ENCODE measurements around the gene SLC39A11.
"Not testable (repeated sequence)": the region's sequence is repeated elsewhere in the genome, so short reads cannot be mapped to it uniquely, and the experiment has no call there.

SLC39A11 gene

DNA sequence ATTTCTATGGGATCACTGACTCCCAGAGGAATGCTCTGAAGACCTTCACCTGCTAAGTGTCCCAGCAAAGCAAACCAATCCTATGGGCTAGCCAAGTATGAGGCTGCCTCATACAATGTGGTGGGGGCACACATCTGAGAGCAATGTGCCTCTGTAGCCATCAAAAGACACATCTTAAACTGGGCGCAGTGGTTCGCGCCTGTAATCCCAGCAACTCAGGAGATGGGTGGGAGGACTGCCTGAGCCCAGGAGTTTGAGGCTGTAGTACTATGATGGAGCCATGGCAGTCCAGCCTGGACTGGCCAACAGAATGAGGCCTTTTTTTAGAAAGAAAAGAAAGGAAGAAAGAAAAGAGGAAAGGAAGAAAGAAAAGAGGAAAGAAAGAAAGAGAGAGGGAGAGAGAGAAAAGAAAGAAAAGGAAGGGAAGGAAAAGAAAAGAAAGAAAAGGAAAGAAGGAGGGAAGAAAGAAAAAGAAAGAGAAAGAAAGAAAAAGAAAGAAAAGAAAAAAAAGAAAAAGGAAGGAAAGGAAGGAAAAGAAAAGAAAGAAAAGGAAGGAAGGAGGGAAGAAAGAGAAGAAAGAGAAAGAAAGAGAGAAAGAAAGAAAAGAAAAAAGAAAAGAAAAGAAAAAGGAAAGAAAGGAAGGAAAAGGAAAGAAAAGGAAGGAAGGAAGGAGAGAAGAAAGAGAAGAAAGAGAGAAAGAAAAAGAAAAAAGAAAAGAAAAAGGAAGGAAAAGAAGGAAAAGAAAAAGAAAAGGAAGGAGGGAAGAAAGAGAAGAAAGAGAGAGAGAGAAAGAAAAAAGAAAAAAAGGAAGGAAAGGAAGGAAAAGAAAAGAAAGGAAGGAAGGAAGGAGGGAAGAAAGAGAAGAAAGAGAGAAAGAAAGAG is 430.3 kb downstream of the SLC39A11 start:
- DNase-seq: no peak

DNA sequence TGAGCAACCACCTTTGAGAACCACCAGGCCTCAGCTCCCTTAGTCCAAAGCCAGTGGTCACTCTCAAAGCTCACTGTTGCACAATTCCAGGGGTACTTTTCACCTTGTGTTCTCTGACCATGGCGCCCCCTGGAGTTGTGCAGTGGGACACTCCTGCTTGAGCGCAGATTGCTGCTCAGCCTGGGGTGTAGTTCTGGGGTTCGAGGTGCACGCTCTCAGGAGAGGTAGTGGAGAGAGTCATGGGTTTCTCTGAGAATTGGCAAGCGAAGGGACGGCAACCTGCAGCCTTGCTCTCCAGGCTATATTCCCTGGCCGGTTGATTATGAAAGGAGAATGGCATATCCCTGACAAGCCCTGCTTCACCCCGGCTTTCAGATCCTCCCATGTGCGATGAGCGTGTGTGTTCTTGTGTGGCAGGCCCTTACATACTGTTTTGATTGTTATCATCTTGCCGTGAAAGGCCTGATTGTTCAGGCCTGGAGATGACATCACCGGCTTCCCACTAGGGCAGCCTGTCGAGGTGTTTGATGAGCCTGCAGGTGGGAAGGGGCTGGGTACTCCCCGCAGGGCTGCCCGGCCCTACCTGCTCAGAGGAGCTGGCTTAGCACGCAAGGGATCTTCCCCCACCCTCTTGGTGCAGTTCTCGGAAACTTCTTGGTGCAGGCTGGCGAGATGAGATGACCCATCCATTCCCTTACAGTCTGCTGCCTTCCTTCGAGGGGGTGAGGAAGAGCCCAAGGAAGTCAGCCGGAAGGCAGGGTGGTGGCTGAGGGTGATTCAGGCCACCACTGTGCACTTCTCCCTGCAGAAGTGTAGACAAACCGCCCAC is 431.2 kb downstream of the SLC39A11 start:
- DNase-seq: peak; percentile 24

DNA sequence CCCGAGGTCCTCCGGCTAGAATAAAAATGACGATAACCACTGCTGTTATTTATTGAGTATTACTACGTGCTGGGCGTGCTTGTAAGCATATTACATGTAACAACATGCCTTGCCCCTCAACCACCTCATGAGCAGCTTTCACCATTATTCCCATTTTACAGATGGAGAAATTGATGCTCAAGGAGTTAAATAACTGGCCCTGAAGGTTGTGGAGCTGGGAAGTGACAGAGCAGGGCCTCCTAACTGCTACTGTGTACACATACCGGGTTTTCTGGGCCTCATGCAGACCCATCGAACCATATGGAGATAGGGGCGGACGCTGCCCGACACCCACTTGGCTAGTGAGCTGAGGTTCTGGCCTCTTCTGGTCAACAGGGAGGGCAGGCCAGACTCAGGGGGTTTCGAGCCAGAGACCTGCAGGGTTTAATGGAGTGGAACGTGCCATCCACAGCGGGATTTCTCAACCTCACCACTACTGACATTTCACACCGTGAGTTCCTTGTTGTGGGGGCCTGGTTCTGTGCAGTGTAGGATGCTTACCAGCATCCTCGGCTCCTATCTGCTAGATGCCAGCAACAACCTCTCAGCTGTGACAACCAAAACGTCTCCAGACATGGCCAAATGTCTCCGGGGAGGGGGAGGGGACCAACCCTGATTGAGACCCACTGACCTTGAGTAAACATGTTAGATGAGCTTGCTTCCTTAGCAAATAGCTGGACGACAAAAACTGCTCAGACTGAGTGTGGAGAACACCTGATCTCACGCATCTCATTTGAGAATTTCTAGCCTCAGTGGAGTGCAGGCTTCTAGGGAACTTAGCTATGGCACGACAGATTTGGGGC is 432.0 kb downstream of the SLC39A11 start:
- no peak for DNase-seq

DNA sequence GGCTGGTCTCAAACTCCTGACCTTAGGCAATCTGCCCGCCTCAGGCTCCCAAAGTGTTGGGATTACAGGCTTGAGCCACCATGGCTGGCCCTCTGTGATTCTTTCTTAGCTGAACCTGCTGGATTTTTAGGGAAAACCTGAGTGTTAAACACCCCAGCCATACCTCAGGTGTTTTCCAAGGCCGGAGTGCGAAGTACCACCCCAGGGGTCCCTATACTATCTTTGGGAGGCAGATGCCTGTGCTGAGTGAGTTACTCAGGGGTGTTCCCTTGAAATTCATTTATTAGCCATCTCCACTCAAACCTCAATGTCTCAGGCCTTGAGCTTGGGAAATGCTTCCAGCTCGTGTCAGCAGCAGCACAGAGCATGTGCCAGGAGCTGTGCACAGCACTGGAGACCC is 432.7 kb downstream of the SLC39A11 start:
- DNase-seq: no peak

DNA sequence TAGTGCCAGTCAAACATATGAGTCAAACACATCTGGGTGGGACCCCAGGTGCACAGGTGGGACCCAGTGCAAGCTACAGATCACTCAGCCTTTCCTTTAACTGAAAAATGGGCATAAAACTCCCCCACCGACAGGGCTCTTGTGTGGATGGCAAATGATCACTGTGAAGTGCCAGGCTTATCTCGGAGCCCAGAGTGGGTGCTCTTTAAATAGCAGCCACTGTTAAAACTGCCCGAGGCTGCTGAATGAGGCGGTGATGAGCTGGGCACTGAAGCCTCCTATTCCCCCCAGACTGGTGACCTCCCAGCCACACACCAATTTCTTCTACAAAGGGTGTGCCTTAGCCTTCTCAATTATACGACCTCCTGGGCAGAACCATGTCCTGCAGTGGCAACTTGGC is 433.8 kb downstream of the SLC39A11 start:
- DNase-seq: no peak

DNA sequence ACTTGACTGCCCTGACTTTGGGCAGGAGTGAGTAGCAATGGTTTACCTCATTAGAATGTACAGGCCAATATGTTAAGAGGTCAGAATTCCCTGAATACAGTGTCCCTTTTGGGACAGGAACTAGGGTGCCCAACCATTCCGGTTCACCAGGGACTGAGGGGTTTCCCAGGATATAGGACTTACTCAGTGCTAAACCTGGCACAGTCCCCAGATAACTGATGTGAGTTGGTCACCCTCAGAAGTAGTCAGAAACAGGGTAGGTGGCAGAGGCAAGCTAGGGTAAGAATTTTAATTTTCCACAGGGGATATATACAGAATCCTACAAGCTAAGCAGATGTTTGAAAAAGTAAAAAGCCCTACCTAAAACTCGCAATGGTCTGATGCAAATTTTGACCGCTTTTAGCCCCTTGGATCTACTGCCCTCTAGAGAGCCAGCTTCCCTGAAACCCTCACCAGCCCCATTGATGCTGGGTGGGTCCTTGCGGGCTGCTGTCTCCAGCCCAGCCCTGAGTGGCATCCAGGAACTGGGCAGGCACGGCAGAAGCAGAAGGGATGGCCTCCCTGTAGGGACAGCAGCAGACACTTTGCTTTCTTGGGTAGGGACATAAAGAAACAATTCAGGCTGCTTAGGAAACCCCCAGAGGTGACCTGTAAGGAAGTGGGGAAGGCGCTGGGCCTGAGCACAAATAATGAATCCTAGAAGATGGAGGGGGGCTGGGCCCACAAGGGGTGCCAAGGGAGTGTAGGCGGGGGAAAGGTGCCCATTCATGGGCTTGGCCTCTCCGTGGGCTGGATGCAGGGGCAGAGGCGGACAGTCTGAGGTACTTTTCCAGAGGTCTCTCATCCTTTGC is 434.8 kb downstream of the SLC39A11 start:
- DNase-seq: no peak

DNA sequence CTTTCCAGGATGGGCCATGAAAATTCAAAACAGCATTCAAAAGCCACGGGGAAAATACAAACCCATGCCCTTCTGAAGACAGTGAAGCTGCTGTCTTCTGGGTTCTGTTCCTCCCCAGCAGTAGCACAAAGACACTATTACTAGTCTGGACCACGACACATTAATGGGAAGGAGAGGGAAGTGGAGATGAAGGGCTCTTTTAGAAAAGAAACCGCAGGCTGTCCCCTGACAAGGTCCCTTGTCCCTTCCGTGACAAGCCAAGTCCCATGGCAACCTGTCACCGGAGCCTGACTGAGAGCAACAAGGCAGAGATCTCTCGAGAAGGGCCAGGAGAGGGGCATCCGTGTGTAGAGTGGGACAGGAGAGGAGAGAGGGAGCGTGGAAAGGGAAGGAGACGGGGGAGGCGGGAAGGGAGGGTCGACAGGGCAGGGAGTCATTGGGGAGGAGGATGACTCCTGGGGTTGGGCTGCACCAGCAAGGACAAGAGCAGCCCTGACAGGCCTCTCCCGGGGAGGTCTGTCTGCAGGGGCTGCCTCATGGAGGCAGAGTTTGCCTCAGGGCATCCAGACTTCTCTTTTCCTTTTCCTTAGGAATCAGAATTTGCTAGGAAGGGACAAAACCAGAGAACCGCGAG is 436.2 kb downstream of the SLC39A11 start:
- no peak for DNase-seq

DNA sequence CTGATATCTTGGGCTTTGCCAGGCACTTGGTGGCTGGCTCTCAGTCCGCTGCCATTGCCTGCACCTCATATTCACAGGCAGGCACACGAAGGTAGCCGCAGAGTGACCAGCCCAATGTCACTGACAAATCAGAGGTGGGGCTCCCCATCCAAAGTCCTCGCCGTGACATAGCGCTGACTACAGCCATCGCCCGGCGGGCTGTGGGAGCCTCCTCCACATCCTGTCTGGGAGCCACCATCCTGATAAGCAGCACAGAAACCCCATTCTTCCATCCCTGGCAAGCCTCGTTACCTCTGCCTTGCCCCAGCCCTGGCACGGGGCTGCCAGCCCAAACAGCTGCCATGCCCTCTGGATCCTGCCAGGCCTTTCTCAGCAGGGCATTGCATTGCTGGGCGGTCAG is 437.8 kb downstream of the SLC39A11 start:
- DNase-seq: no peak

DNA sequence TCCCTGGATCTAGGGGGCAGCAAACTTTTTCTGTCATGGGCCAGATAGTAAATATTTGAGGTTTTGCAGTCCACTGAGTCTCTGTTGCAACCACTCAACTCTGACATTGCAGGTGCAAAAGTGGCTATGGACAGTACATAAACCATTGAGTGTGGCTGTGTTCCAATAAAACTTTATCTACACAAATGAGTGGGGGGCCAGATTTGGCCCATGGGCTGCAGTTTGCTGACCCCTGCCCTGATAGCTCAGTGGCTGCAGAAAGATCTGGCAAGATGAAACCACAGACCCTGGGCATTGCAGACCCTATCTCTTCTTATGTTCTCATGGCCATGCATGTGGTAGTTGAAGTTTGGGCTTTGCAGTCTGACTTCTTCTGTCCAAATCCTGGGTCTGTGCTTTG is 440.5 kb downstream of the SLC39A11 start:
- no peak for DNase-seq

DNA sequence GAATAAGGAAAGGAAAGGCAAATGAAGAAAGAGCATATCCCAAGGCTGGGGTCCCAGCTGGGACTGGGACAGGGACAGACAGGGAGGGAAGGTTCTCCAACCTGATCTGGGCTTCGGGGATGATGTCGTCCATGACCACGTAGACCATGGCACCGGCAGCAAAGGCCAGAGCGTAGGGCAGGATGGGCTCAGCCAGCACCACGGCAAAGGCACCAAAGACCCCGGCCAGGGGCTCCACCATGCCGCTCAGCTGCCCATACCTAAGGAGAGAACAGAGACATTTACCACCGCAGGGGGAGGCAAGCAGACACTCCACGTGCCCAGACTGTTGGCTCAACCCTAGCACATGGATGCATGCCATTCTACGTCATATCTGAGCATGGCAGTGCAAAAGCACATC is 443.8 kb downstream of the SLC39A11 start:
- DNase-seq: no peak

DNA sequence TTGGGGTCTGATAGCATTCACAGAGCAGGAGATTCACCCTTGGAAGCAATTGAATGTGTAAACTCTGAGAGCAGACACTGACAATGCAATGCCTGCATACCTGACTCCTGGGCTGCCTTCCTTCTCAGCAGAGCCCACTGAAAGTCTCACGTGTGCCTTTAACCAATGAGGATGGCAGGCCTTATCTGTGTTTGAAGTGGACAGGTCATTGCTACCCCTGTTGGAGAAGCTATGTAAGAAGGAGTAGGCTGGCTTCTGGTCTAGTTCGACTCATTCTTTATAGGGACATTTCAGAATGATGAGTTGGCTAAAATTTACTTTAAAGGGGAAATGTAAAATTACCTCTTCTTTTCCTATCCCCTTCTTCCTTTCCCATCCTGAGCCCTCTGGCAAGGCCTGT is 446.3 kb downstream of the SLC39A11 start:
- DNase-seq: no peak

DNA sequence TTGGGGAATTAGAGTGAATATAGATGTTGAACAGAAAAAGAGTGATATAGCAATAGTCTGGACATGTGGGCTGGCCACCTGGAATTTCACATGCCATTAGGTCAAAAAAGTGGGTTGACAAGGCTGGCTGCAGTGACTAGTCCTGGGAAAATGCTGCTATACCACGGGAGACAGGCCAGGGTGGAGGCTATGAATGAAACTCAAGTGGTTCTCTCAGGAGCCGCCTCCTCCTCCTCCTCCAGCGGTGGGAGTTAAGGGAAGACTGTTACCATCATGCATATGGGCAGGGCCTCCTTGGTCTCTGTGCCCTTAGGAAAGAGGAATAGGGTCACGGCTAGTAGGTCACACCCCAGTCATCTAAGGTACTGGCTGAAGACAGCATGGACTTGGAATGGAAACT is 448.0 kb downstream of the SLC39A11 start:
- no peak for DNase-seq

DNA sequence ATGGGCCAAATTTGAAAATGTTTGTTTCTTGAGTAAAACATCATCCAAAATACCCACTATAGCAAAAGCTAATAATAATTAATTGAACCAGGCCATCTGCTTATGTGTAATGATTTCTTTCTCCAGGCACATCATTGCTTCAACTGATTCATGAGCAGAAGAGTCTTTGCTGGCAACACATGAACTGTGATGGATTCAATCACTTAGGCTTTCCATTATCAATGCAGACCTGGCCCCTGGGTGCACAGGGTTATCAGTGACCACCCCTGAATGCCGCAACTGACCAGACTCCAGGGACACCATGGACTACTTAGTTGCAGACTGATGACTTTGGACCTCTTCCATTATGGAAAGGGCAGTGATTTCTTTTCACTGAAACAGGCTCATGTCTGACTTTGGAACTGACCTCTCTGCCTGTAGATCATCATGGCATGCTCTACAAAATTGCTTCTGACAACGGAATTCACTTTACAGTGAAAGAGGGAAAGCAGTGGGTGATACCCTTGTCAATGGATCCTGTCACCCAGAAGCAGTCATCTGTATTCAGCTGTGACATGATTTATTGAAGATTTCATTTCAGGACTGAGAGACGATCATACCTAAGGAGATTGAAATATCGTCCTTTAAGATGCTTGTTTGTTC is 448.8 kb downstream of the SLC39A11 start:
- DNase-seq: no peak

DNA sequence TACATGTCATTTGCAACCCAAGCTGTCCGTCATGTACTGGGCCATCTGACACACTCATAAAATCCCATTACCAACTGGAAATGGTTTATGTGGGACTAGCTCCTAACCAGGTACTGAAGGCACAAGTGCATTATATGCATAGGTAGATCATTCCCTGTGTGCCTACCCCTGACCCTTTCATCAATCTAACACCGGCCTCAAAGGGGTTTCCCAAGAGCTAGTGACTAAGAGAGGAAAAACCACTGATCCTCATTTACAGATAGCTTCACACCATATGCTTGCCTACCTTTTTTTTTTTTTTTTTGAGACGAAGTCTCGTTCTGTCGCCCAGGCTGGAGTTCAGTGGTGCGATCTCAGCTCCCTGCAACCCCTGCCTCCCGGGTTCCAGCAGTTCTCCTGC is 449.8 kb downstream of the SLC39A11 start:
- DNase-seq: no peak

DNA sequence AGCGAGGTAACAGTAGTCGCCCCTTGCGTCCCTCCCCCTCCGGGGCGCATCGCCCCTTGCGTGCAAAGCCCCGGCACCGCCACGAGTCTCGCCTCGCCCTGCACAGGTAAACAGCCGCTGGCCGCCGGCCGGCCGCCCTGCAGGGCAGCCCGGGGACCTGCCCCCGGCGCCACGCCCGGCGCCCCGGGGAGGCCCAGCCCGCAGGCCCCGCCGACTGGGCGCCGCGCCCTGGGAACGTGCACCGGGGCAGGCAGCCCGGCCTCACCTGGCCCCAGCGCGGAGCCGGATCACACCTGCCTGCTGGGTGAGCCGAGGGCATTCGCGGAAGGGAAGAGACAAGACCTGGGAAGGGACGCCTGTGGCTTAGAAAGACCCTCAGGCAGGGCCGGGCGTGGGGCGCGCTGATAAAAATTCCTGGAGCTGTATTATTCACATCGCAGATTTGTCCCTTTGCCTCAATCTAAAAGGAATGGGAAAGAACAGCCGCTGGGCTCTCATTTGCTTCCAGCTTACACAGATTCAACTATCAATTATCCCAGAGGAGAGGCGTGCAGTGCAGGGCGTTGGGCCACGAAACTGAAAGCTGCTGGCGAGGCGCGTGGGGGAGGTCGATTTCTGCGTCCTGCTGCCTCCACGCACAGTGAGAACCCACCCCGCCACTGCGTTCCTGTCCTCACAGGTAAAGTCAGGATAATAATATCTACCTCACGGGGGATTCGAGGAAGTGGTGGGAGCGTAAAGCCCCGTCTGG is 451.9 kb downstream of the SLC39A11 start:
- DNase-seq: peak; percentile 55

DNA sequence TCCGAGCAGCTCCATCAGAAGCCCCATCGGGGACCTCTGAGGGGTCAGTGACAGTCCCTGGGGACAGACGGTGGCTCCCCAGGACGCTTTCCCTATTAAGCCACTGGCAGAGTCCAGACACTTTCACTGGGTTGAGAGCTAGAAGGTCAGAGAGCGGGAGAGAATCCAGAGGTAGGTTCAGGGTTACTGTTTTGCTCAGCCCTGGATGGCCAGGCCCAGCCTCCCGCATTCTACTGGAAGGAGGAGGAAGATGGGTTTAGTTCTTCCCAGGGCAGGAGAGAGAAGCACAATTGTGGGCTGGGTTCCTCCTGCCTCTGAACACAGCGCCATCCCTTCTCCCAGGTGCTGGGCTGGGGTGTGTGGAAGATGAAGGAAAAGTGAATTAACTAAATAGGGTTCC is 452.8 kb downstream of the SLC39A11 start:
- no peak for DNase-seq

DNA sequence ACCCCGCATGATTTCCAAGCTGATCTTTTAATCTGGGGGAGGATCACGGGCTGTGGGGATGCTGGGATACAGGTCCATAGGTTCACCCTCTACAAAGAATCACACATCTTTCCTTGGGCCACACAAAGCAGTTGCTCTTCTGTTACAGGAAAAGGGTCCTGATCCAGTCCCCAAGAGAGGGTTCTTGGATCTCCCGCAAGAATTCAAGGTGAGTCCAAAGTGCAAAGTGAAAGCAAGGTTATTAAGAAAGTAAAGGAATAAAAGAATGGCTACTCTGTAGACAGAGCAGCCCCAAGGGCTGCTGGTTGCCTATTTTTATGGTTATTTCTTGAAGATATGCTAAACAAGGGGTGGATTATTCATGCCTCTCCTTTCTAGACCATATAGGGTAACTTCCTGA is 453.6 kb downstream of the SLC39A11 start:
- DNase-seq: not testable (repeated sequence)

DNA sequence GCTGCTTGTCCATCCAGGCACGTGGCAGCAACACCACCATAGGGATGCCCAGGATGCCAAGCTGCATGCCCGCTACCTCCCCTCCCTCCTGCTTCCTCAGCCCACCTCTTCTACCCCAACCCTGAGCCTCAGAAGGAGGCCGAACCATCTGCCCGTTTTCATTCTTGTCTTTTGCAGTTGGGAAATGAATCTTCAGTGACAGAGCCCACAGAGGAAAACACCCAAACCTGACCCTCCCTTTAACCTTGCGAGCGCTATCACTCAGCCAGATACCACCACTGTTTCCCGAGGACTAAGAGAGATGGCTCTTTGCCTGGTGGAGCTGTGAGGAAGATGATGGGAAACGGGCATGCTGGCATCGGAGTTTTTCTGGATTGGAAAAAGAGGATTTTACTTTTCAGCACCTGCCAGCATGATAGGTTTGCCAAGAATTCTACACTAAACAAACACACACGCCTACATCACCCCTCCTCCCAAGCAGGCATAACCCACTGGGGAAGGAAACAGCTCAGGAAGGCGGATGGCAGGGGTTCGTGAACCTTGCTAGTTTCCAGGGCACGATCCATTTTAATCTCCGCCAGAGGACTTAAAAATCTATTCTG is 457.4 kb downstream of the SLC39A11 start:
- no peak for DNase-seq

DNA sequence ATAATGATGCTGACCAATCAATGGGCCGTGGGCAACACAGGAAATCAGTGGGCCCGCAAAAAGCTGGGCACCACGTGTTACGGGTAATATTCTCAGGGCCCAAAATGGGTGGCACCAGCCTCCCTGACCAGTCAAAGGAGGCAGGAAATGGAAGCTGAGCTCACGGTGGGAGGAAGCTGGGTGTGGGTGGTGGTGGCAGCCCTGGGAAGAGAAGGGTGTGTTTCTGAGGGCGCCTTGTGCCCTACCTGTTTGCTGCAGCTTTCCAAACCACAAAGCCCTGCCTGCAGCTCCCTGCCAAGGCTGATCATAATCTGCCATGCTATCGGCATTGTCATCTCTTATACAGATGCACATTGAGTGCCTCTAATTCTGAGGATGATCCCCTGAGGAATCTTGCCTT is 457.9 kb downstream of the SLC39A11 start:
- no peak for DNase-seq

Data from NCI-H748 treated with DMSO at 0.1 percent for 48 hours (cell line).